ENCODE measurements around the gene AP5B1. TPM values are rescaled to one million over a fixed set of nuclear protein-coding genes. Genes with fewer than 3 reads are reported as not detected.

Gene AP5B1
- total and polyA plus RNA-seq, 2 experiments from 2014 or later = 3.1 to 16.1 TPM

DNA sequence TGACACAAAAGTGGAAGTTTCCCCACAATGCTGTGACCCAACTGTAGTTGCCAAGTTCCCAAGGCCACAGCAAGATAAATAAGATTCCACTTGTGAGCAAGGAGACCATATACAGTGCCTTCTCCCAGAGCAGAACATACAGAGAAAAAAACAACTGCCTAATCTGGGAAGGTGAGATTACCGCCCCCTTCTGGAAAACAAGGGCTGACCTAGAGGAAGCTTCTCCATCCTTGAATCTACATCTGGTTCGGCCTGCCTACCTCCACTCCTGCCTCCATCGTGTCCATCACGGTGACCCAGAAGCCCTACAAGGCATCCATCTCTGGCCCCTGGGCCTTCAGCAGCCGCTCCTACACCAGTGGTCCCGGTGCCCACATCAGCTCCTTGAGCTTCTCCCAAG is 54.1 kb downstream of the AP5B1 start:
- H3F3A ChIP-seq (replicated peaks; ENCODE audit: low read depth) = 0 out of 2 replicates have a peak, but pooled peaks cover 2% of the 10 kb centered on the region
- H3K4me3 ChIP-seq = no peak overlapping the region
- ATAC-seq (peak; percentile 82), DNase-seq (ENCODE audit: low spot score) (peak; percentile 41)
- no peak for TF ChIP-seq POLR2AphosphoS5 (IDR thresholded peaks at IDR 0.05; ENCODE audit: low read depth)
- TF ChIP-seq CTCF (conservative IDR thresholded peaks at IDR 0.05; ENCODE audit: low read depth in 2 of 2) = peak; percentile 51 to 55
- no peaks in the 10 kb centered on the region for H3K36me3 Mint-ChIP-seq (ENCODE audit: low read depth)
- no peaks in the 10 kb centered on the region for H3K4me1 ChIP-seq (ENCODE audit: insufficient read depth)
- peaks cover 3% of the 10 kb centered on the region for H3K27me3 Mint-ChIP-seq (ENCODE audit: insufficient read depth, low read depth, poor library complexity)
- H3K79me2 ChIP-seq (replicated peaks; ENCODE audit: insufficient read depth) = no peaks in the 10 kb centered on the region
- H3K4me3 Mint-ChIP-seq = no peak overlapping the region
- H3K4me1 Mint-ChIP-seq = no peaks in the 10 kb centered on the region
- peak overlapping the region; percentile 59; the same call in 1 of the 2 replicates for H2AFZ ChIP-seq
- 0 out of 3 replicates have a peak, but pooled peaks cover under 1% of the 10 kb centered on the region for H3K9me3 Mint-ChIP-seq
- H3K27ac Mint-ChIP-seq = no peak overlapping the region
- H4K20me1 ChIP-seq (replicated peaks; ENCODE audit: insufficient read depth) = no peaks in the 10 kb centered on the region
- no peaks in the 10 kb centered on the region for H3K36me3 ChIP-seq (ENCODE audit: insufficient read depth)
- no peaks in the 10 kb centered on the region for H3K27me3 ChIP-seq (ENCODE audit: insufficient read depth)
- no peak overlapping the region for H3K4me2 ChIP-seq
- H3K27ac ChIP-seq (ENCODE audit: low read depth) = no peak overlapping the region
- H3K9me2 ChIP-seq (ENCODE audit: insufficient read depth) = no peaks in the 10 kb centered on the region

Other genes starting within 250 kb of the AP5B1 start
- gene LTBP3, start 222.6 kb downstream of the AP5B1 start, total RNA-seq (2014; rRNA removed; shearing (Covaris generic)) = 29.2 and 29.8 TPM in 2 replicates
- gene LTBP3, start 222.6 kb downstream of the AP5B1 start, polyA plus RNA-seq (2016; fragmentation: Nextera tagmentation; extraction: Ambion mirVana) = 9.5 and 11.9 TPM in 2 replicates
- gene ZNRD2, start 210.5 kb downstream of the AP5B1 start, total RNA-seq (2014; rRNA removed; shearing (Covaris generic)) = 78.1 and 78.6 TPM in 2 replicates
- 140 and 148 TPM in 2 replicates for gene ZNRD2, start 210.5 kb downstream of the AP5B1 start, polyA plus RNA-seq (2016; fragmentation: Nextera tagmentation; extraction: Ambion mirVana)
- 16.0 and 18.2 TPM in 2 replicates for gene FAM89B, start 208.4 kb downstream of the AP5B1 start, total RNA-seq (2014; rRNA removed; shearing (Covaris generic))
- gene FAM89B, start 208.4 kb downstream of the AP5B1 start, polyA plus RNA-seq (2016; fragmentation: Nextera tagmentation; extraction: Ambion mirVana) = 13.0 and 13.9 TPM in 2 replicates
- gene EHBP1L1, start 204.9 kb downstream of the AP5B1 start, total RNA-seq (2014; rRNA removed; shearing (Covaris generic)) = 10.9 and 12.6 TPM in 2 replicates
- 1.4 and 2.9 TPM in 2 replicates for gene EHBP1L1, start 204.9 kb downstream of the AP5B1 start, polyA plus RNA-seq (2016; fragmentation: Nextera tagmentation; extraction: Ambion mirVana)
- gene KCNK7, start 185.2 kb downstream of the AP5B1 start, total RNA-seq (2014; rRNA removed; shearing (Covaris generic)) = not detected in 2 replicates
- gene KCNK7, start 185.2 kb downstream of the AP5B1 start, polyA plus RNA-seq (2016; fragmentation: Nextera tagmentation; extraction: Ambion mirVana) = 0.24 and 0.60 TPM in 2 replicates
- gene MAP3K11, start 166.8 kb downstream of the AP5B1 start, total RNA-seq (2014; rRNA removed; shearing (Covaris generic)) = 32.8 and 38.6 TPM in 2 replicates
- 19.8 and 20.8 TPM in 2 replicates for gene MAP3K11, start 166.8 kb downstream of the AP5B1 start, polyA plus RNA-seq (2016; fragmentation: Nextera tagmentation; extraction: Ambion mirVana)
- gene PCNX3, start 165.2 kb downstream of the AP5B1 start, total RNA-seq (2014; rRNA removed; shearing (Covaris generic)) = 41.2 and 52.2 TPM in 2 replicates
- gene PCNX3, start 165.2 kb downstream of the AP5B1 start, polyA plus RNA-seq (2016; fragmentation: Nextera tagmentation; extraction: Ambion mirVana) = 7.3 and 8.7 TPM in 2 replicates
- gene SIPA1, start 142.9 kb downstream of the AP5B1 start, total RNA-seq (2014; rRNA removed; shearing (Covaris generic)) = 54.6 and 56.7 TPM in 2 replicates
- gene SIPA1, start 142.9 kb downstream of the AP5B1 start, polyA plus RNA-seq (2016; fragmentation: Nextera tagmentation; extraction: Ambion mirVana) = 50.1 and 75.5 TPM in 2 replicates
- gene RELA, start 118.1 kb downstream of the AP5B1 start, total RNA-seq (2014; rRNA removed; shearing (Covaris generic)) = 17.0 and 22.8 TPM in 2 replicates
- gene RELA, start 118.1 kb downstream of the AP5B1 start, polyA plus RNA-seq (2016; fragmentation: Nextera tagmentation; extraction: Ambion mirVana) = 12.9 and 18.5 TPM in 2 replicates
- 33.3 and 40.4 TPM in 2 replicates for gene KAT5, start 68.7 kb downstream of the AP5B1 start, total RNA-seq (2014; rRNA removed; shearing (Covaris generic))
- 34.6 and 34.8 TPM in 2 replicates for gene KAT5, start 68.7 kb downstream of the AP5B1 start, polyA plus RNA-seq (2016; fragmentation: Nextera tagmentation; extraction: Ambion mirVana)
- 37.8 and 70.8 TPM in 2 replicates for gene RNASEH2C, start 60.2 kb downstream of the AP5B1 start, total RNA-seq (2014; rRNA removed; shearing (Covaris generic))
- 73.2 and 74.8 TPM in 2 replicates for gene RNASEH2C, start 60.2 kb downstream of the AP5B1 start, polyA plus RNA-seq (2016; fragmentation: Nextera tagmentation; extraction: Ambion mirVana)
- 3.3 and 5.1 TPM in 2 replicates for gene OVOL1, start 6.1 kb upstream of the AP5B1 start, total RNA-seq (2014; rRNA removed; shearing (Covaris generic))
- gene OVOL1, start 6.1 kb upstream of the AP5B1 start, polyA plus RNA-seq (2016; fragmentation: Nextera tagmentation; extraction: Ambion mirVana) = 1.4 and 1.5 TPM in 2 replicates
- gene SNX32, start 53.0 kb upstream of the AP5B1 start, total RNA-seq (2014; rRNA removed; shearing (Covaris generic)) = 0.49 TPM in 1 of 2 replicates, not detected in the other
- gene SNX32, start 53.0 kb upstream of the AP5B1 start, polyA plus RNA-seq (2016; fragmentation: Nextera tagmentation; extraction: Ambion mirVana) = 1.2 and 2.4 TPM in 2 replicates
- 981 and 1,393 TPM in 2 replicates for gene CFL1, start 77.2 kb upstream of the AP5B1 start, total RNA-seq (2014; rRNA removed; shearing (Covaris generic))
- 1,996 and 2,124 TPM in 2 replicates for gene CFL1, start 77.2 kb upstream of the AP5B1 start, polyA plus RNA-seq (2016; fragmentation: Nextera tagmentation; extraction: Ambion mirVana)
- 35.5 and 48.6 TPM in 2 replicates for gene MUS81, start 79.5 kb upstream of the AP5B1 start, total RNA-seq (2014; rRNA removed; shearing (Covaris generic))
- 38.5 and 39.1 TPM in 2 replicates for gene MUS81, start 79.5 kb upstream of the AP5B1 start, polyA plus RNA-seq (2016; fragmentation: Nextera tagmentation; extraction: Ambion mirVana)
- gene EFEMP2, start 91.8 kb upstream of the AP5B1 start, total RNA-seq (2014; rRNA removed; shearing (Covaris generic)) = 4.5 and 9.4 TPM in 2 replicates
- gene EFEMP2, start 91.8 kb upstream of the AP5B1 start, polyA plus RNA-seq (2016; fragmentation: Nextera tagmentation; extraction: Ambion mirVana) = 7.4 and 8.0 TPM in 2 replicates
- gene CTSW, start 98.9 kb upstream of the AP5B1 start, total RNA-seq (2014; rRNA removed; shearing (Covaris generic)) = not detected in 2 replicates
- 0.17 TPM in 1 of 2 replicates, not detected in the other for gene CTSW, start 98.9 kb upstream of the AP5B1 start, polyA plus RNA-seq (2016; fragmentation: Nextera tagmentation; extraction: Ambion mirVana)
- gene FIBP, start 107.5 kb upstream of the AP5B1 start, total RNA-seq (2014; rRNA removed; shearing (Covaris generic)) = 94.3 and 102 TPM in 2 replicates
- 79.0 and 84.4 TPM in 2 replicates for gene FIBP, start 107.5 kb upstream of the AP5B1 start, polyA plus RNA-seq (2016; fragmentation: Nextera tagmentation; extraction: Ambion mirVana)
- 57.3 and 66.3 TPM in 2 replicates for gene CCDC85B, start 109.7 kb upstream of the AP5B1 start, total RNA-seq (2014; rRNA removed; shearing (Covaris generic))
- gene CCDC85B, start 109.7 kb upstream of the AP5B1 start, polyA plus RNA-seq (2016; fragmentation: Nextera tagmentation; extraction: Ambion mirVana) = 54.5 and 60.4 TPM in 2 replicates
- 10.1 and 14.6 TPM in 2 replicates for gene FOSL1, start 119.4 kb upstream of the AP5B1 start, total RNA-seq (2014; rRNA removed; shearing (Covaris generic))
- gene FOSL1, start 119.4 kb upstream of the AP5B1 start, polyA plus RNA-seq (2016; fragmentation: Nextera tagmentation; extraction: Ambion mirVana) = 17.1 and 20.1 TPM in 2 replicates
- 21.6 and 23.2 TPM in 2 replicates for gene C11orf68, start 138.1 kb upstream of the AP5B1 start, total RNA-seq (2014; rRNA removed; shearing (Covaris generic))
- gene C11orf68, start 138.1 kb upstream of the AP5B1 start, polyA plus RNA-seq (2016; fragmentation: Nextera tagmentation; extraction: Ambion mirVana) = 16.8 and 18.6 TPM in 2 replicates
- gene DRAP1, start 138.4 kb upstream of the AP5B1 start, total RNA-seq (2014; rRNA removed; shearing (Covaris generic)) = 83.0 and 121 TPM in 2 replicates
- gene DRAP1, start 138.4 kb upstream of the AP5B1 start, polyA plus RNA-seq (2016; fragmentation: Nextera tagmentation; extraction: Ambion mirVana) = 294 and 358 TPM in 2 replicates
- 1.1 and 2.0 TPM in 2 replicates for gene TSGA10IP, start 164.5 kb upstream of the AP5B1 start, total RNA-seq (2014; rRNA removed; shearing (Covaris generic))
- gene TSGA10IP, start 164.5 kb upstream of the AP5B1 start, polyA plus RNA-seq (2016; fragmentation: Nextera tagmentation; extraction: Ambion mirVana) = 1.6 and 2.5 TPM in 2 replicates
- gene SART1, start 180.8 kb upstream of the AP5B1 start, total RNA-seq (2014; rRNA removed; shearing (Covaris generic)) = 43.9 and 55.8 TPM in 2 replicates
- gene SART1, start 180.8 kb upstream of the AP5B1 start, polyA plus RNA-seq (2016; fragmentation: Nextera tagmentation; extraction: Ambion mirVana) = 91.0 and 105 TPM in 2 replicates
- 30.8 and 32.1 TPM in 2 replicates for gene EIF1AD, start 221.2 kb upstream of the AP5B1 start, total RNA-seq (2014; rRNA removed; shearing (Covaris generic))
- gene EIF1AD, start 221.2 kb upstream of the AP5B1 start, polyA plus RNA-seq (2016; fragmentation: Nextera tagmentation; extraction: Ambion mirVana) = 16.1 and 18.6 TPM in 2 replicates
- 44.7 and 58.2 TPM in 2 replicates for gene BANF1, start 221.5 kb upstream of the AP5B1 start, total RNA-seq (2014; rRNA removed; shearing (Covaris generic))
- gene BANF1, start 221.5 kb upstream of the AP5B1 start, polyA plus RNA-seq (2016; fragmentation: Nextera tagmentation; extraction: Ambion mirVana) = 765 and 903 TPM in 2 replicates
- 4.2 and 5.9 TPM in 2 replicates for gene CST6, start 231.0 kb upstream of the AP5B1 start, total RNA-seq (2014; rRNA removed; shearing (Covaris generic))
- 8.3 and 9.9 TPM in 2 replicates for gene CST6, start 231.0 kb upstream of the AP5B1 start, polyA plus RNA-seq (2016; fragmentation: Nextera tagmentation; extraction: Ambion mirVana)
- gene CATSPER1, start 245.5 kb upstream of the AP5B1 start, total RNA-seq (2014; rRNA removed; shearing (Covaris generic)) = not detected in 2 replicates
- gene CATSPER1, start 245.5 kb upstream of the AP5B1 start, polyA plus RNA-seq (2016; fragmentation: Nextera tagmentation; extraction: Ambion mirVana) = not detected in 2 replicates

All from GM23338 (cell line).